Measurements from ENCODE around the gene HCFC1R1. TPM values are rescaled to one million over a fixed set of nuclear protein-coding genes. Genes with fewer than 3 reads are reported as not detected.

HCFC1R1 gene
- total RNA-seq, 1 experiment from 2014 or later, result 76.0 TPM

GRCh38 chr16:3007957-3008689 lies 15.6 kb downstream of the HCFC1R1 start (continued):
- TF ChIP-seq CDX4 (CRISPR knock-in tag; IDR thresholded peaks at IDR 0.05; ENCODE audit: borderline replicate concordance) (no peak), ZBTB21 (CRISPR knock-in tag; IDR thresholded peaks at IDR 0.05; ENCODE audit: borderline replicate concordance) (no peak), ZNF263 (CRISPR knock-in tag; IDR thresholded peaks at IDR 0.05; ENCODE audit: low read depth) (no peak), CBFB (CRISPR knock-in tag; IDR thresholded peaks at IDR 0.05; ENCODE audit: low read depth) (no peak), ATF1 (CRISPR knock-in tag; IDR thresholded peaks at IDR 0.05) (no peak), NR2C2 (CRISPR knock-in tag; IDR thresholded peaks at IDR 0.05) (no peak), TEAD1 (CRISPR knock-in tag; IDR thresholded peaks at IDR 0.05) (peak; percentile 98), E2F5 (CRISPR knock-in tag; IDR thresholded peaks at IDR 0.05) (no peak), USF1 (CRISPR knock-in tag; IDR thresholded peaks at IDR 0.05) (peak; percentile 51; the same call in 1 of the 2 replicates), USF2 (CRISPR knock-in tag; IDR thresholded peaks at IDR 0.05) (no peak), JUN (CRISPR knock-in tag; IDR thresholded peaks at IDR 0.05) (no peak), E2F4 (CRISPR knock-in tag; IDR thresholded peaks at IDR 0.05; ENCODE audit: borderline replicate concordance, low read depth) (no peak), ZNF219 (CRISPR knock-in tag; IDR thresholded peaks at IDR 0.05; ENCODE audit: borderline replicate concordance) (no peak), KAT7 (CRISPR knock-in tag; IDR thresholded peaks at IDR 0.05; ENCODE audit: borderline replicate concordance) (peak; percentile 98), ATF2 (CRISPR knock-in tag; IDR thresholded peaks at IDR 0.05; ENCODE audit: borderline replicate concordance, low read depth) (no peak), RELA (CRISPR knock-in tag; IDR thresholded peaks at IDR 0.05; ENCODE audit: borderline replicate concordance) (no peak), ERG (CRISPR knock-in tag; IDR thresholded peaks at IDR 0.05) (peak; percentile 92), IRF1 (CRISPR knock-in tag; IDR thresholded peaks at IDR 0.05) (no peak), ZNF512 (CRISPR knock-in tag; IDR thresholded peaks at IDR 0.05; ENCODE audit: borderline replicate concordance) (no peak), ZBTB43 (CRISPR knock-in tag; IDR thresholded peaks at IDR 0.05) (no peak), GABPB1 (CRISPR knock-in tag; IDR thresholded peaks at IDR 0.05) (no peak), FOXP4 (CRISPR knock-in tag; IDR thresholded peaks at IDR 0.05) (peak; percentile 84; the same call in 1 of the 2 replicates), ZNF423 (CRISPR knock-in tag; IDR thresholded peaks at IDR 0.05) (peak; percentile 68), SOX15 (CRISPR knock-in tag; IDR thresholded peaks at IDR 0.05) (no peak), GTF2I (CRISPR knock-in tag; conservative IDR thresholded peaks at IDR 0.05) (peak; percentile 91)
